GM19463 (cell line): Measurements from ENCODE around the gene SPC25.
A peak's percentile ranks its signal among the peaks of the same experiment; 100 is the strongest.
"Not testable (repeated sequence)": the region's sequence is repeated elsewhere in the genome, so short reads cannot be mapped to it uniquely, and the experiment has no call there.

ENCODE experiments used
- ATAC-seq: cut with Tn5 transposase; IDR thresholded peaks from one replicate; pipeline ENCODE4 v1.9.1; 2021; ENCODE audit warnings: mild to moderate bottlenecking, moderate library complexity; ENCODE audit not compliant: unreplicated experiment

Gene SPC25, protein sequence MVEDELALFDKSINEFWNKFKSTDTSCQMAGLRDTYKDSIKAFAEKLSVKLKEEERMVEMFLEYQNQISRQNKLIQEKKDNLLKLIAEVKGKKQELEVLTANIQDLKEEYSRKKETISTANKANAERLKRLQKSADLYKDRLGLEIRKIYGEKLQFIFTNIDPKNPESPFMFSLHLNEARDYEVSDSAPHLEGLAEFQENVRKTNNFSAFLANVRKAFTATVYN

DNA sequence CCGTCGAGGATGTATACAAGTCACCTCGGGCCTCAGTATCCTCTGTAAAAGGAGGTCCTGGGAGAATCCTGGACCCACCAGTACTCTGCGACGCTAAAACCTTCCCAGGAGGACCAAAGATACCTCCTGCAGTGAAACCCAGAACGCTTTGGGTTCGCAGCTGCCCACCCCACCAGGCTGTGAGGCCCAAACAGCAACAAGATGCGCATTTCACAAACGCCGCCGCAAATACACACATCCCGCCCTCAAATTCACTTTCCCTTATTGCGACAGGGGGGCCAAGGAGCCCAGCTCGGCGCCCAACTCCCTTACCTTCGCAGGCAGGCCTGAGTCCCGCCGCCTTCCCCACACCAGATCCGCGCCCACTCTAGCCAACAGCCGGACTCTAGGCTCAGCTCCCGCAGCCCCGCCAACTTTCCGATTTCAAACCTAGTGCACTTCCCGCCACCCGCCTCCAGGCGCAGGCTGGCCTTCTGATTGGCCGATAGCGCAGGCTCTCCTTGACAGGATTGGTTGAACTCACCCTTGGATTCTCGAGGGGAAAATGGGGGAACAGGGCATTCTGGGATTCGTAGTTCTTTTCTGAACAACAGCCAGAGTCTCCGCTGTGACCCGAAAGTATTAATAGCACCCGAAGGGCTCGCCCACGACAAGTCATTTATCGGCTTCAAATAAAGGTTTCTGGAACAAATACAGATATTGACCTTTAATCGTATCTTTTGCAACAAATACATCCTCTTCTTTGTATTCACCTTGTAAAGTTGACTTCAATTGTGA, at the start of gene SPC25:
Gene SPC25 (minus strand): TSS at position 425 of the 777 bp plus-strand sequence. CDS start 911 bp downstream, outside the sequence.
- peak; percentile 100 for ATAC-seq

DNA sequence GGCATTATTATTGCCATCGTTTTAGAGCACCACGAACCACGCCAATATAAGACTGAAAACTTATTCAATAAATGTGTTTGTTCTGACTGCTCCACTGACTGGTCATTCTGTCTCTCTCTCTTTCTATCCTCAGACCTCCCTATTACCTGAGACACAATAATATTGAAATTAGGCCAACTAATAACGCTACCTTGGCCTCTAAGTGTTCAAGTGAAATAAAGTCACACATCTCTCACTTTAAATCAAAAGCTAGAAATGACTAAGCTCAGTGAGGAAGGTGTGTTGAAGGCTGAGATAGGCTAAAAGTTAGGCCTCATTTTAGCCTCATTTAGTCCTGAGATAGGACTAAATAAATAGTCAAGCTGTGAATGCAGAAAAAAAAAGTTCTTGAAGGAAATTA, 49.7 kb upstream of the SPC25 start:
- peak; percentile 83 for ATAC-seq

DNA sequence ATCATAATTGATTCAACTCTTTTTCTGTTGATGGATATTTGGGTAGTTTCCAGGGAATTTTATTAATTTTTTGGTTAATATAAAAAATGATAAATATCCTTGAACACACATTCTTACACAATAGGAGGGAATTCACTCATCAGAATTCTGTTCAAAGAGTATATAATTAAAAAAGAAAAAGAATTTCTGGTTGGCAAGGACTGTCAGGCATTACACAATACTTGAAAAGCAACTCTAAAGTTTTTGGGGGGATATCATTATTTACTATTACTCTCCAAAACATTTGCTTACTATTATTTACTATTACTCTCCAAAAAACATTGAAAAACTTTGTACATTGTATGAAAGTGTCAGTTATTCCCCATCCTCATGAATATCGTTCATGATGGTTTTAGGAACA, 48.8 kb upstream of the SPC25 start:
- no peak for ATAC-seq

DNA sequence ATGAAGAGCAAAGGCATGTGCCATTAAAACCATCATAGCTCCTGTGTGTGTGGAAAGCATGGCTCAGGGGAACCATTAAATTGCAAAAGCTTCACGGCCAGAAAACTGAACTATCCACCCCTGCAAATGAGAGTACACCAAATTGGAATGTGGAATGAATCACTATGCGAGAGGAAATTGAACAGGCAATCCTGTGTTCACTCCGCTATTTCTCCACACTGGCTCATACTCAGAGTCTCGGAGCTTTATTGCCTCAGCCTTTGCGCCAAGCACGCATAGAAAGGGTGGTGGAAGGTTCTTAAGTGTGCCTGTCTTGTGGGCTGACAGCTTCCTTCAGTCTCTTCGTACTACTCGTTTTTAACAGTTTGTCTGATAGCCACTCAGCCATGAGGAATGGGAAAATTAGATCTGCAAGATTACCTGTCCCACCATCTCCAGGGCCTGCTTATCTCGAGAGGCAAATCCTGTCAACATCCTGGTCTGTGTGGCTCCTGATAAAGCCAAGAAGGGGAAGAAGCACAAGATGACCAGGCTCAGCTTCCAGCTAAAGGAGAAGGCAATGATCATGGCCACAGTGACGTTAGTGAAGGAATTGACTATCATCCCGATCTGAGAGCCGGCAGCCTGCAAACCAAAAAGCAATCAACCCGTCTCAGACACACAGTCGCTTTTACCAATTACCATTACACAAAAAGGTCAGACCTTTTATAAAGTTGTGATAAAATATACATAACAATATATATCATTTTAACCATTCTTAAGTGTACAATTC, 45.8 kb upstream of the SPC25 start:
- ATAC-seq = no peak

DNA sequence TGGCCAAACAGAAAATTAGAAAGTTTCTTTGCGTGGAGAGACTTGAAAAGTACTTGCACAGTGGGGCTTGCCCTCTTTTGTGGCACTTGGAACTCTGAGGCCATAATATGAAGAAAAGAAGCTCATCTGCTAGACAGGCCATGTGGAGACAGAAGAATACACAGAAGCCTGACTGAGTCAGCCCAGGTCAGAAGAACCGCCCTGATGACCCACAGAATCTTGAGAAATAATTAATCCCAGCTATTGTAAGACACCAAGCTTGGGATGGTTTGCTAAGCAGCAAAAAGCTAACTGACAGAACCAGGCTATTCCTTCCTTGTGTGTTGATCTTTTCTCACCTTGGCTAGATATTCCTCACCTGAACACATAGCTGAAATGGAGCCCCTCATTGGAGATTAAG, 44.6 kb upstream of the SPC25 start:
- ATAC-seq = no peak

DNA sequence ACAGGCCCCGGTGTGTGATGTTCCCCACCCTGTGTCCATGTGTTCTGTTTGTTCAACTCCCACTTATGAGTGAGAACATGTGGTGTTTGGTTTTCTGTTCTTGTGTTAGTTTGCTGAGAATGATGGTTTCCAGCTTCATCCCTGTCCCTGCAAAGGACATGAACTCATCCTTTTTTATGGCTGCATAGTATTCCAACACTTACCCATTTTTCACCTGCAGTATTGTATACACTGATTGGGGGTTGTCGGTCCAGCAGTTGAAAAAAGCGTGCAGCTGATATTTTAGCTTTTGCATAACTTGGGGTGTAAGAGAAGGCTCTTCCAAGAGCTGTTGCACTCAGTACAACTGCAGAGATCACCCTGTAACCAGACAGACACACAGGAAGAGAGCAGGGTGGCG, 41.9 kb upstream of the SPC25 start:
- ATAC-seq = not testable (repeated sequence)

DNA sequence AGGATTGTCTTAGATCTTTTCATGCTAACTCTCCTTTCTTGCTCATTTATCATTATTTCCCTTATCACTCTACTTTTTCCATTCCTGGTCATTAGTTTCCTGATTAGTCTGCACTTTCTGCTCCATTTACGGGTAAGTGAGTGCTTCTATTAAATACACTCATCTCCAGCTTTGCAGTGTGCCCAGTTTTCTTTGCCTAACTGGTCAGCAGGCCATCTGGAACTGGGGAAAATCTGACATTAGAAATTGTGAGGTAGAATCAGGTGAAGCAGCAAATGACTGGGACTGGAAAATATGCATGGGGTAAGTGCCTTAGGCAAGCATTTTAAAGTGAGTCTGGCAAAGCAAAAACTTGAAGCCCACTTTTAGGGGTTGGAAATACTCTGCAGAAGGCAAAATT, 40.0 kb upstream of the SPC25 start:
- no peak for ATAC-seq

DNA sequence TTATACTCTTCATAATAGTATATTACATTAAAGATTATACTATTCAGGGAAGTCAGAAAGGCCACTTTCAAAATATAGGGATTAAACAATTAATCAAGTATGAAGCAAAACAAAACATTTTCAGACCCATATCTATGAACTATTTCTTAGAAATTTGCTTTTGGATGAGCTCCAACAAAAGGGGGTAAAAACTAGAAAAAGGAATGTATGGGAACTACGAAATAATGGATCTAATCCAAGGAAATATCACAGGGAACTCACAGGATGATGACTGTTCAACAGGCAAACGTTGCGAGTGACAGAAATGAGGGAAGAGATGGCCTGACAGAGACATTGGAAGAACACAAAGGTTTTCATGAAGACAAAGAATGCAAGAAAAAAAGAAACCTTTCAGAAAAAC, 38.8 kb upstream of the SPC25 start:
- ATAC-seq = no peak

DNA sequence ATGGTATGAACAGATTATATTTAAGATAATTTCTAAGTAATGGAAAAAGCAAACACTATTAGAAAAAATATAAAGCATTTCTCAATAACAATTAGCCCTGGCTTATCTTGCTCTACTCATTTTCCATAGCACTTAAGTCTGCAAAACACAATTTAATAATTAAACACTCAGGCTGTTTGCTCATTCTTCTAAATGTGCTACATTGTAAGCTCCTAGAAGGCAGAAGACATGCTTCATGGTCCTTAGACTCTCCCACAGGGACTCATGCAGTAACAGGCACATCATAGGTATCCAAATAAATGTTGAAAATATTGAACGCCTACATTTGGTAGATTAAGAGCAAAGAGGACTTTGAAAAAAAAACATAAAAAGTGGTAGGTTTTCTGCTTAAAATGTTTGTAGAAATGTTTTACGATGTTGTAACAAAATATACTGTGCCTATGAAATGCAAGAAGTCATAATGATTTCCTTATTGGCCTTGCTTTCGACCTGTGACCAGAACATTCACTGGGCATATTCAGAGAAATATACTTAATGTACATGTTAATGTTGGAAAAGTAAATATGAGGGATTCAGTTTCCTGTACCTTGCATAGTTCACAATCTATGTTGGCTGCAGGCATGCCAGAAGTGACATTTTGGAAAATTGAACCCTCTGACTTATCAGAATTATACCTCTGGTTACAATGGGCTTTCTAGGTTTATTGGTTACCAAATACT, 38.0 kb upstream of the SPC25 start:
- no peak for ATAC-seq

DNA sequence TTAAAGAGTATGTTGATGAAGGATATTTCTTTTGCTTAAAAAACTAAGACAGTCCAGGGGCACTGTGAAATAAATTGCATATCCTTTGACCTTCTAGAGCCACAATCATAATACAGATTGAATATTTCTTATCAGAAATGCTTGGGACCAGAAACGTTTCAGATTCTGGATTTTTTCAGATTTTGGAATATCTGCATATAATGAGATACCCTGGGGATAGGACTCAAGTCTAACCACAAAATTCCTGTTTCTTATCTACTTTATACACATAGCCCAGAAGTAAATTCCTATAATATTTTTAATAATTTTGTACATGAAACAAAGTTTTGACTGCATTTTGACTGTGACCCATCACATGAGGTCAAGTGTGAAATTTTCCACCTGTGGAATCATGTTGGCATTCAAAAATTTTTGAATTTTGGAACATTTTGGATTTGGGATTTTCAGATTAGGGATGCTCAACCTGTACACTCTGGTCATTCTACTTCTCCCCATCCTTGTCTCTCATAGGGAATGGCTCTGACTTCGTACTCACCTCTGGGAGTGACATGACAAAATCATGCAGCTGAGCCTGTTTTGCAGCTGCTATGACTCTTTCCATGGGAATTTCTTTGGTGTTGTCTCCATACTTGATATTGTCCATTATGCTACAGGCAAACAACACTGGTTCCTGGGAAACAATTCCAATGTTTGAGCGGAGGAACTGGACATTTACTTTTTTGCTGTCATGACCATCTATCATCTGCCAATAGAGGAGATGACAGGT, 36.6 kb upstream of the SPC25 start:
- ATAC-seq = no peak

DNA sequence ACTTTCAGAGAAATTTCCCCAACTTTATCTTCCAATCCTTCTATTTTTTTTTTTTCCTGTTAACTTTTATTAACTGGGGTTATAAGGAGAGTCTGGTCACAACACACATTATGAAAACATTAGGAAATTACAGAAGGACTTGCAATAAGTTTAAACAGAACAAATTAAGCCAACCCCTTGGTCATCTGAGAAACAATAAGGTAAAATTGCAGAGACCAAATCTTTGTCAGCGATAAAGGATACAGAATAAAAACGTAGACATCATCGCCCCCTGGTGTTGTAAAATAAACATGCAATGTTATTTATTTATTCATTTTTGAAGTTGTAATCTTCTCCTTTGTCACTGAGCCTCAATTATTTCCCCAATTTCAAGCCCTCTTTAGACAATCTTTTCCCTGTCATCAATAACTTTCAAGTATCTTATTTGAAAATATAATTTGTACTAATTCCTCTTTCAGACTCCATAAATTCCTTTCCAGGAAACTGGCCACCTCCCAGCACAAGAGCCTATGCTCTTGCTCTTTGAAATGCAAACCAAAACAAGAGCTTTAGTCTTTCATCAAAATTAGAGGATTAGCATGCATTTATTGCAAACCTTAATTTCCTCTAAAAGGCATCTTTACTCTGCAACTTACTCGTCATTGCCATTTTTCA, 30.4 kb upstream of the SPC25 start:
- no peak for ATAC-seq

DNA sequence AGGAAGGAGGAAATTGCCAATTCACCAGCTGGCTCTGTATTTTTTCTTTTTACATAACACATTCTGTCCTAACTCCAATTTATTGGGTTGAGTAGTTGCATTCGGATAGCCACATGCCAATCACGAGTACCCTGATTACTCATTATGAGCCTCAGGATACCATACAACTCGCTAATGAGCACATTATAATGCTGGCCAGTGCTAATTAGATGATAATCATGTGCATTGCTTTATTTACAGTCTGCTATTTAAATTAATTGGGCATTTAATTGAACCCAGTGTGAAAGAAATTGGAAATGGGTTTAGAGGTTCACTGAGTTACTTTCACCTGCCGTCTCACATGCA, 26.1 kb upstream of the SPC25 start:
- no peak for ATAC-seq

DNA sequence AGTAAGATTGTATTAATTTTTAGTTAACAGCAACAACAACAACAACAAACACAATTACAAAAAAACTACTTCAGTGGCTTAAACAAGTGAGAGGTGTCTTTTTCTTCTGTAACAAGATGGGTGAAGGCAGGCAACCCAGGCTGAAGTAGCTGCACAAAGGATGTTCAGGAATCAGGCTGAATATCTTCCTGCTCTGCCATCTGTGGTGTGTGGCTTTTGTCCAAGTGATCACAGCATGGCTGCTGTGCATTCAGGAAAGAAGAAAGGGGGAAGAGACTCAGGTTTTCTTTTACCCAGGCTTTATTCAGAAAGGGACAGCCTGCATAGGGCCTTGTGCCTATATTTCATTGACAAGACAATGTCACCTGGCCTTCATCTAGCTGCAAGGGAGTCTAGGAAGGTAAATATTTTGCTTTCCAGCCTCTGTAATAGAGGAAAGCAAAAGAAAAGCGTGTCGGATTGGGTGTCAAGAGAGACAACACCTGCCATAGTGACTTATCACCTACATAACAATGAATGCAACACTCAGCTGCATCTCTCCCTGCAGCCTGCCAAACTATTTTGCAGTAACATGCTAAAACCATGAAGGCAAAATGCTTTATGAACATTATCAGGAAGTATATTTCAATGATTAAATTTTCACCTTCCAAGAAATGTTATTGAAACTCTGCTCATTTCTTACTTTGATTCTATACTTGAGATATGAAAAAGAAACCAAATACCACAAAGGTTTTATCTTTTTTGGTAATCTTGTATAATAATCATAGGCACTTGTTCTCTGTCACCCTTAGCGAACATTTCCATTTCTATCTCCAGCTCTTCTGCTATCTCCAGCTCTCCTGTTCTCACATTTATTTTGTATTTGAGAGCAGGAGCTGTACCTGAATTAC, 25.5 kb upstream of the SPC25 start:
- no peak for ATAC-seq

DNA sequence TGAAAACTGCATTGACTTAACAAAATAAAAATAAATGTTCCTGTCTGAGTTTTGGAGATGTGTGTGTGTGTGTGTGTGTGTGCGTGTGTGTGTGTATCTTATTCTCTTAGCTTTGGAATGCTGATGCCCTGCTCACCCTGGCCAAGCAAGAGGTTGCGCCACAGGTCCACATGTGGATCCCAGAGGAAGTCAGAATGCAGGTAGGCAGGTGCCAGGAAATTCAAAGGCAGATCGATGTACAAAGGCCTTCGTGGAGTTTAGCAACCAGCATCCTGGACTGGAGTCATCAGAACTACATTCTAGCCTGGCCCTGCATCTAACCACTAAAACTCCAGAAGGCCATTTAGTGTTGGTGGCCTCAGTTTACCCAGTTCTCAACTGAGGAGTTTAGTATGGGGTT, 23.3 kb upstream of the SPC25 start:
- no peak for ATAC-seq

DNA sequence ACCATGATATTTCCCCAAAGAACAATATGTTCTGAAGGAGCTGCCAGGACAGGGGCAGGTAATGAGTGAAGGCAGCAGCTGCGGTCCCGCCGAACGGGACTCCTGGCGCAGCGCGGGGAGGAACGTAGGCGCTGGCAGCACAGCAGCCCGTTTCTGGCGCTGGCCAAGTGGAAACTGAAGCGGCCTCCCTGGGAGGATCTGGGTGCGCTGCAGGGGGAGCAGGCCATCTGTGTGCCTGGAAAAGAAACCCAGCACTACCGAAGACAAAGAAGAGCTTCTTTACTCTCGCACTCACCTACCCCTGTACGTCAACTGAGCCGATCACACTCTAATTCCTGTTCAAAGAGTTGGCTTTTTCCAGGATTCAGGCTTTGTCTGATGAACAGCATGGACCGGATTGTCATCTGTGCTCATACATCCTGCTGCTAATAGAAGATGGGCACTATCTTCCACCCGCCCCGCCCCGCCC, 22.7 kb upstream of the SPC25 start:
- no peak for ATAC-seq

DNA sequence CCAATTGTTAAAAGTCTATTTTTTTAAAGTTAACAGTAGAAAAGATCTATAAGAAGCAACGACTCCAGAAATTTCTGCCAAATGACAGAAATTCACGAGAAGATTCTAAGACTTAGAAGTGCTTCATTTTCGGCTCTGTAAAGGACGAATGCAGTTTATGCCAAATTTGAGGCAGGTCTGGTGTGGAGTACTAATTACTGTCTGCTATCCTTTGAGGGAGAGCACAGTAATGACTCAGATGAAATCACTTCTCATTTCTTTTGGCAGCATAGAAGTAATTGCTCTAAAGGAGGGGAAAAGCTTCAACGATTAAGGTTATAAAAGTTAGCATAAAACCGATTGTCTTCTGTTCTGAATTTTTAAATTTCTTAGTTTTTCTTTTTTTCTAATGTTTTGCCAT, 22.2 kb upstream of the SPC25 start:
- ATAC-seq = no peak

DNA sequence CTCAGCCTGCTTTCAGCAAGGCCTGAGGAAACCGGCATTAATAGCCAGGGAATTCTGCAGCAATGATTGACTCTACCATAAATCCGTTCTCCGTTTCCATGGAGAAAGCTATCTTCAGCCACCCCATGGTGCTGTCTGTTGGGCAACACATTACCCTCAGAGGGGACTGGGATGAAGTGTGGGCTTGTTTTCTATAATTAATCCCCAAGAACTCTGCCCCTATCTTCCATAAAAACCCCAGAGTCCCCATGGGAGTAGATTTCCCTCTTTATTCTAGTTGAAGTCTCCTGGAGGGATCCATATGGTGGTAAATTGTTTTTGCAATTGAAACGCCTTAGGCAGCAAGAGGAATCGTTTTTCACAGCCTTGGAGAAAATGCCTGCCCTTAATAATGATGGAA, 20.1 kb upstream of the SPC25 start:
- ATAC-seq = no peak

DNA sequence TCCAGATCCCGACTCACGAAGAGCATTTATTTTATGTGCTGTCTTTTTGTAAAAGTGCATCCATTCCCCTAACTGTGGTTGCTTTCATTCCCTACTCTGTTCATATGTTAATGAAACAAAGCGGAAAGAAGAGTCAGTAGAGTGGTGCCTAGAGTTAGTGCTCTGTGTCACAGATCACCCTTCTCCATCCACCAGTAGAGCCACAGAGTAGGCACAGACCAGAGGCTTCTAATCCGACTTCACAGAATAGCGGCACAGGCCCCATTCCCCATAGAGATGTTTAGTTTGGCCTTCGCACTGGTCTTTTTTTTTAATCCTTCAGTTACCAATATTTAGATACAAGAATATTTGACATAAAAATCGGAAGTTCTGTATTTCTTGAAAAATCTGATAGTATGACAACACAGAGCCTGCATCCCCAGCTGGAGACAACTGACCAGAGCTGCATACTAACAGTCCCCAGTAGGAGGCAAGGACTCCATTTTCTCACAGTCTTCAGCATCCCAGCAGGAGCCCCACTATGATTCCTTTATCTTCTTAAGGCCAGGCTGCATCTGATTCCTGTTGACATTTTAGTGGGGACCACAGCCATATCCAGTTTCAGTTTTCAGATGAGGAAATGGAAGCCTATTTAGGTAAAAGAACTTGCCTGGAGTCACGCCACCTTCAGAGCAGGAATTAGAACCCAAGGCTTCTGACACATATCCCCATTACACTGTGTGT, 17.9 kb upstream of the SPC25 start:
- ATAC-seq = no peak
